Activated CD4-positive, alpha-beta T cell treated with anti-CD3 and anti-CD28 coated beads, Interleukin-2, amount 10 ng/mL, durations not matched to agents 24 days and 14 days (primary cell): ENCODE data around the gene SLC22A15. TPM values are rescaled to one million over a fixed set of nuclear protein-coding genes. Genes with fewer than 3 reads are reported as not detected.
"Not testable (repeated sequence)": the region's sequence is repeated elsewhere in the genome, so short reads cannot be mapped to it uniquely, and the experiment has no call there.

Experiments
- DNase-seq: peaks from one replicate; pipeline ENCODE4 v3.0.0; 2022
- H3K27ac Mint-ChIP-seq: one replicate; pipeline ENCODE4 v1.8.0; 2022; ENCODE audit warnings: mild to moderate bottlenecking, mixed read lengths
- H3K27me3 Mint-ChIP-seq: one replicate; pipeline ENCODE4 v1.8.0; 2022; ENCODE audit warnings: mixed read lengths
- H3K36me3 Mint-ChIP-seq: one replicate; pipeline ENCODE4 v1.8.0; 2022; ENCODE audit warnings: low read depth, mild to moderate bottlenecking, mixed read lengths
- H3K4me1 Mint-ChIP-seq: one replicate; pipeline ENCODE4 v1.8.0; 2021; ENCODE audit warnings: mixed read lengths
- H3K4me3 Mint-ChIP-seq: one replicate; pipeline ENCODE4 v1.8.0; 2022; ENCODE audit warnings: mild to moderate bottlenecking, moderate library complexity, mixed read lengths
- H3K9me3 Mint-ChIP-seq: one replicate; pipeline ENCODE4 v1.8.0; 2021; ENCODE audit warnings: mixed read lengths
- intact Hi-C: fragments of 100-400 bp; cut with micrococcal nuclease; formaldehyde crosslinking; loops from one replicate; pipeline ENCODE4 v1.15.1; 2023
- total RNA-seq: library from RNA; stranded (reverse); gene quantifications from 2 replicates; pipeline ENCODE4 v1.2.3, GENCODE V29; 2022

The SLC22A15 gene
- total RNA-seq, 1 donor from 2014 or later: 0.23 TPM

- H3K27ac Mint-ChIP-seq: no peak overlapping the region
- DNase-seq: no peak
- no peak overlapping the region for H3K4me3 Mint-ChIP-seq
- H3K36me3 Mint-ChIP-seq: no peaks in the 10 kb centered on the region
- intact Hi-C loops: no loop called here
- H3K9me3 Mint-ChIP-seq: no peaks in the 10 kb centered on the region
- H3K27me3 Mint-ChIP-seq: peaks cover 3% of the 10 kb centered on the region
- no peaks in the 10 kb centered on the region for H3K4me1 Mint-ChIP-seq
These were observed 55.1 kb downstream of the SLC22A15 start for GRCh38 chr1:116031302-116031835.

GRCh38 chr1:116033322-116033721 lies 57.0 kb downstream of the SLC22A15 start:
- Mint-ChIP-seq H3K9me3 (no peaks in the 10 kb centered on the region), H3K4me3 (no peak overlapping the region)
- intact Hi-C loops: no loop called here

GRCh38 chr1:116036255-116036654 lies 59.9 kb downstream of the SLC22A15 start:
- no peak overlapping the region for H3K27ac Mint-ChIP-seq
- no peaks in the 10 kb centered on the region for H3K9me3 Mint-ChIP-seq
- no peak for DNase-seq
- H3K4me1 Mint-ChIP-seq: no peaks in the 10 kb centered on the region
- intact Hi-C loops: no loop called here
- H3K4me3 Mint-ChIP-seq: no peak overlapping the region
- no peaks in the 10 kb centered on the region for H3K36me3 Mint-ChIP-seq
- peaks cover 5% of the 10 kb centered on the region for H3K27me3 Mint-ChIP-seq

More at GRCh38 chr1:116033322-116033721, 57.0 kb downstream of the SLC22A15 start:
- Mint-ChIP-seq H3K4me1 (no peaks in the 10 kb centered on the region), H3K27ac (no peak overlapping the region), H3K36me3 (no peaks in the 10 kb centered on the region), H3K27me3 (peaks cover 5% of the 10 kb centered on the region)
- DNase-seq: no peak

- no peaks in the 10 kb centered on the region for H3K4me1 Mint-ChIP-seq
- no peaks in the 10 kb centered on the region for H3K36me3 Mint-ChIP-seq
- H3K27me3 Mint-ChIP-seq: peaks cover 17% of the 10 kb centered on the region
- H3K4me3 Mint-ChIP-seq: no peak overlapping the region
- intact Hi-C loops: no loop called here
- H3K27ac Mint-ChIP-seq: no peak overlapping the region
- no peak for DNase-seq
- H3K9me3 Mint-ChIP-seq: no peaks in the 10 kb centered on the region
These were observed 62.4 kb downstream of the SLC22A15 start for GRCh38 chr1:116038679-116039078.

GRCh38 chr1:116044071-116044470 lies 67.8 kb downstream of the SLC22A15 start:
- Mint-ChIP-seq H3K4me3 (no peak overlapping the region), H3K27me3 (peaks cover 15% of the 10 kb centered on the region), H3K4me1 (no peaks in the 10 kb centered on the region), H3K9me3 (no peaks in the 10 kb centered on the region), H3K36me3 (no peaks in the 10 kb centered on the region), H3K27ac (no peak overlapping the region)
- DNase-seq: no peak
- intact Hi-C loops: no loop called here

DNA sequence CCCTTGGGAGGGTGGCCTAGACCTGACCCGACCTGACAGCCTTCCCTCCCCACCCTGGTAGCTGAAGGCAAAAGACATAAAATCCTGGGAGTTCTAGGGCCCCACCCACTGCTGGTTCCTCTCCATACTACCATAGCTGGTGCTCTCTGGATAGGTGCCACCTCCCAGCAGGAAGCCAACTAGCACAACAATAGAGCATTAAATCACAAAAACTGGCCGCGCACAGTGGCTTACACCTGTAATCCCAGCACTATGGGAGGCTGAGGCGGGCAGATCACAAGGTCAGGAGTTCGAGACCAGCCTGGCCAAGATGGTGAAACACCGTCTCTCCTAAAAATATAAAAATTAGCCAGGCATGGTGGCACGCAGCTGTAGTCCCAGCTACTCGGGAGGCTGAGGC lies 70.6 kb downstream of the SLC22A15 start:
- not testable (repeated sequence) for H3K27ac Mint-ChIP-seq

DNA sequence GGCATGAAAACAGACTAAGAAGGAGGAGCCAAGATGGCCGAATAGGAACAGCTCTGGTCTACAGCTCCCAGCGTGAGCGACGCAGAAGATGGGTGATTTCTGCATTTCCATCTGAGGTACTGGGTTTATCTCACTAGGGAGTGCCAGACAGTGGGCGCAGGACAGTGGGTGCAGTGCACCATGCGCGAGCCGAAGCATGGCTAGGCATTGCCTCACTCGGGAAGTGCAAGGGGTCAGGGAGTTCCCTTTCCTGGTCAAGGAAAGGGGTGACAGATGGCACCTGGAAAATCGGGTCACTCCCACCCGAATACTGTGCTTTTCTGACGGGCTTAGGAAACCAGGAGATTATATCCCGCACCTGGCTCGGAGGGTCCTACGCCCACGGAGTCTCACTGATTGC lies 75.6 kb downstream of the SLC22A15 start:
- H3K9me3 Mint-ChIP-seq, H3K27ac Mint-ChIP-seq, H3K36me3 Mint-ChIP-seq, H3K4me1 Mint-ChIP-seq, DNase-seq, H3K27me3 Mint-ChIP-seq, H3K4me3 Mint-ChIP-seq, intact Hi-C loops: not testable (repeated sequence)

More for the DNA sequence above, 70.6 kb downstream of the SLC22A15 start:
- H3K9me3 Mint-ChIP-seq, H3K36me3 Mint-ChIP-seq, H3K4me1 Mint-ChIP-seq, intact Hi-C loops, DNase-seq, H3K4me3 Mint-ChIP-seq: not testable (repeated sequence)
- peaks cover 15% of the 10 kb centered on the region for H3K27me3 Mint-ChIP-seq

DNA sequence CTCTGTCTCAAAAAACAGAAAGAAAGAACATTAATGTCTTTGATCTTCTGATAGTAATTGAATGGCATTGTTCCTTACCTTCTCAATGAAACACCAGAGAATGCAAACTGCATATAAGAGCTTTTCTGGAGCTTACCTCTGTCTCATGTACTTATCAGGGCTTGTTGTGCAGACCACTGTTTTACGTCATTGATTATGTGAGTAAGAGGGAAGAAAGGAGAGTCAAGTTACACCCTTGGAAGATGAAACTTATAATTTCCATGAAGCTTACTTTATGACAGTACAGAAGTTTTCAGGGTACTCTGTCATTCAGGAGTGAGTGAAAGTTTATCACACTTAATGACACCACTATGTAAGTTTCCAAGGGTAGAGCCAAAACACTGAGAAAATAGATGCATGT lies 85.9 kb downstream of the SLC22A15 start:
- H3K36me3 Mint-ChIP-seq: no peaks in the 10 kb centered on the region
- H3K27ac Mint-ChIP-seq: no peak overlapping the region
- no peak overlapping the region for H3K4me3 Mint-ChIP-seq
- peaks cover 10% of the 10 kb centered on the region for H3K27me3 Mint-ChIP-seq
- no peaks in the 10 kb centered on the region for H3K4me1 Mint-ChIP-seq
- intact Hi-C loops: no loop called here
- peaks cover 3% of the 10 kb centered on the region for H3K9me3 Mint-ChIP-seq
- no peak for DNase-seq

DNA sequence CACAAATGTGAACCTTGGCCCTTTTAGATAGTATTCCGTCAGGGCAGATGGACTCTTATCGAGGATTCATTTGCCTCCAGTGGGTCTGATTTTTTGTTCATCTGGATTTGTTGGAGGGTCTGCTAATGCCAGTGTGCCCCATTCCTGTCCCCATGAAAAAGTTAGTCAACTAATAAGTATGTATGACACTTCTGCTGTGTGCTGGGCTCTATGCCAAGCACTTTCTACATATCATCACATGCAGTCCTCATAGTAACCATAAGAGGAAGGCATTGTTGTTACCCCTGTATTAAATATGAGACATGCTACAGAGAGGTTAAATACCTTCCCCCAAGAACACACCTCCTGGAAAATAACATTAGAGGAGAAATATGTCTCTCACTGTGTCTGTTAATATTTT lies 88.3 kb downstream of the SLC22A15 start:
- no peak overlapping the region for H3K27ac Mint-ChIP-seq
- peaks cover under 1% of the 10 kb centered on the region for H3K9me3 Mint-ChIP-seq
- intact Hi-C loops: no loop called here
- no peaks in the 10 kb centered on the region for H3K4me1 Mint-ChIP-seq
- H3K4me3 Mint-ChIP-seq: no peak overlapping the region
- H3K27me3 Mint-ChIP-seq: peaks cover 19% of the 10 kb centered on the region
- no peaks in the 10 kb centered on the region for H3K36me3 Mint-ChIP-seq
- DNase-seq: no peak

DNA sequence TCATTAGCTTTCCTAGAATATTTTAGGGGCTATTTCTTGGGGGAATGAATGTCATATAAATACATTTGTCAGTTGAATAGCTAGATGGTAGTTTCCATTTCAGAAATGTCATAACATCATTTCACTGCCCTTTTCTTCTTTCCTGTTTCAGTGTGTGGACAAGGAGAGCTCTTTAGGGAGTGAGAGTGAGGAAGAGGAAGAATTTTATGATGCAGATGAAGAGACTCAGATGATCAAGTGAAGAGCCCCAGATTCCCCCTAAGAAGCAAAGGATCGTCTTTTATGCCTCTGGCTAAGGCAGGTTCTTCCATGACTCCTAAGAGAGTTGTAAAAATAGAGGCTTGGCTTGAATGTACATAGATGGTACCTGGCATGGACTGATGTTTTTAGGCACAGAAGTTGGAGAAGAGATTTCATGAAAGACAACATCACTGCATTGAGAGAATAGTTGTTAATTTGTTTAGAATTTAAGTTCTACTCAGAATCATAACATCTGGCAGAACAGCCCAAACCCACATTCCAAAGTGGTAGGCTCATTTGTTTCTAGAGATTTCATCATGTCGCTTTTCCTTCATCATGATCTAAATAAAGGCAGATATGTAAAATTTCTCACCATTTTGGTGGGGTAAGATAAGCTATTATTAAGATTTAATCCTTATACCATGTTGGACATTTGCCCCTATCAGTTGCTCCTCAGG lies 90.7 kb downstream of the SLC22A15 start:
- Mint-ChIP-seq H3K4me1 (no peaks in the 10 kb centered on the region), H3K27me3 (peaks cover 25% of the 10 kb centered on the region), H3K4me3 (no peak overlapping the region), H3K27ac (no peak overlapping the region), H3K36me3 (no peaks in the 10 kb centered on the region), H3K9me3 (no peaks in the 10 kb centered on the region)
- DNase-seq: no peak
- intact Hi-C loops: no loop called here

- H3K4me3 Mint-ChIP-seq: no peak overlapping the region
- H3K9me3 Mint-ChIP-seq: no peaks in the 10 kb centered on the region
- peaks cover 24% of the 10 kb centered on the region for H3K27me3 Mint-ChIP-seq
- no peaks in the 10 kb centered on the region for H3K4me1 Mint-ChIP-seq
- no peaks in the 10 kb centered on the region for H3K36me3 Mint-ChIP-seq
- no peak for DNase-seq
- intact Hi-C loops: no loop called here
- H3K27ac Mint-ChIP-seq: no peak overlapping the region
These were observed 91.2 kb downstream of the SLC22A15 start for GRCh38 chr1:116067566-116067890.

GRCh38 chr1:116075575-116075974 lies 99.3 kb downstream of the SLC22A15 start:
- DNase-seq: no peak
- intact Hi-C loops: no loop called here
- Mint-ChIP-seq H3K4me3 (no peak overlapping the region), H3K36me3 (no peaks in the 10 kb centered on the region), H3K27me3 (peaks cover 15% of the 10 kb centered on the region), H3K9me3 (no peaks in the 10 kb centered on the region), H3K4me1 (no peaks in the 10 kb centered on the region), H3K27ac (no peak overlapping the region)

DNA sequence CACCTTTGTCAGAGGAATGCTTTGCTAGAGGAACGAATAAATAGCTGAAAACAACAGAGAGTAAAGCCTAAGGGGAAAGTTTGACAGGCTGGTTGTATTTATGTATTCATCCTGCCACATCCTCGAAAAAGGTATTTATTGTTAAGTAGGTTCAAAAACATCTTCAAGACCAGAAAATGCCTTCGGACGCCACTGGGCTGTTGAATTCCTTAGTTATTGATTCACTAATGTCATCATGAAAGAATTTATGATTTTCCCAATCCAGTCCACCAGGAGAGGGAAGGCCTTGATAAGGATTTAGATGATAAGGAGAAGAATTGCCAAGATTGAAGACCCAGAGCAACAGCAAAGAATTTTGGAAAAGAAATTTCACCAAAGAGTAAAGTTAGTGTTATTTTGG lies 99.7 kb downstream of the SLC22A15 start:
- Mint-ChIP-seq H3K27ac (no peak overlapping the region), H3K4me1 (no peaks in the 10 kb centered on the region), H3K27me3 (peaks cover 11% of the 10 kb centered on the region), H3K4me3 (no peak overlapping the region), H3K36me3 (no peaks in the 10 kb centered on the region), H3K9me3 (no peaks in the 10 kb centered on the region)
- intact Hi-C loops: no loop called here
- DNase-seq: no peak

DNA sequence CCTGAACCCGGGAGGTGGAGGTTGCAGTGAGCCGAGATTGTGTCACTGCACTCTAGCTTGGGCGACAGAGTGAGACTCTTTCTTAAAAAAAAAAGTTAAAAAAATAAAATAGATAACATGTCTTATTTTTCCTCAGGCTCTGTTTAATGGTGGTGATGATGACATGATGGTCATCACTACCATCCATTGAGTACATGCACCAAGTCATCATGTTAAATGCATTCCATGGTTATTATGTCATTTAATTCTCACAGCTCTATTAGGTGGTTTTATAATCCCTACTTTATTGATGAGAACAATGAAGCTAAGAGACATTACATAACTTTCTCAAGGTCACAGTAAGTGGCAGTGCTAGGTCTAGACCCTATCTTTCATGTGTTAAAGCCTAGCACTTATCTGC lies 100.5 kb downstream of the SLC22A15 start:
- no peak overlapping the region for H3K27ac Mint-ChIP-seq
- no peak overlapping the region for H3K4me3 Mint-ChIP-seq
- H3K4me1 Mint-ChIP-seq: no peaks in the 10 kb centered on the region
- DNase-seq: no peak
- peaks cover 11% of the 10 kb centered on the region for H3K27me3 Mint-ChIP-seq
- no peaks in the 10 kb centered on the region for H3K36me3 Mint-ChIP-seq
- intact Hi-C loops: no loop called here
- no peaks in the 10 kb centered on the region for H3K9me3 Mint-ChIP-seq

DNA sequence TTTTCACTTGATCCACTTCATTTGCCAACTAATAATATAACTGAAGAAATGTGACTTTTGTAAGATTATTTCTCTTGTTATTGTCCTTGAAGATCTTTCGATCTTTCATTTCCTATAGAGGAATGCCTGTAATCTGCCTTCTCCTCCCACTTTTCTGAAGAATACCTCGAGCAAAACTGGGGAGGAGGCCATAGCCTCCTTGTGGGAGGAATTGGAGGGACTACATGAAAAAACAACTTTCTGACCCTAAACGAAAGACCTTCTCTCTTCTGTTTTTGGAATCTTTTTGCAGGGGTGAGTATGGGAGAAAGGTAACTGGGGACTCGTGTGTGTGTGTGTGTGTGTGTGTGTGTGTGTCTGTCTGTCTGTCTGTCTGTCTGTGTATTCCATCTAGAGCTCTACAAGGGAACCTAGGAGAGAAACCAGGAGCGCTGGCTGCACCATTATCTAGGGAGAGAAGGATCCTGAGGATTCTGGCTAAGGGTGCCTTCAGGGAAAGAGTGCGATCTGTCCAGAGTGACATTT lies 102.4 kb downstream of the SLC22A15 start:
- no peak overlapping the region for H3K4me3 Mint-ChIP-seq

More for the DNA sequence above, 102.4 kb downstream of the SLC22A15 start:
- H3K4me1 Mint-ChIP-seq: no peaks in the 10 kb centered on the region
- H3K36me3 Mint-ChIP-seq: no peaks in the 10 kb centered on the region
- intact Hi-C loops: no loop called here
- no peaks in the 10 kb centered on the region for H3K9me3 Mint-ChIP-seq
- H3K27me3 Mint-ChIP-seq: peaks cover 13% of the 10 kb centered on the region
- no peak for DNase-seq
- H3K27ac Mint-ChIP-seq: no peak overlapping the region
